Smooth muscle cell of the coronary artery (primary cell): ENCODE results near the gene GBE1. TPM values are rescaled to one million over a fixed set of nuclear protein-coding genes. Genes with fewer than 3 reads are reported as not detected.

Source experiments
- total RNA-seq: library from RNA; depleted of rRNA; stranded (reverse); fragments of >200 nt; gene quantifications from 2 replicates; pipeline ENCODE4 v1.2.3, GENCODE V29; 2014; ENCODE audit warnings: low replicate concordance

The GBE1 gene
- 170 and 218 TPM in 2 replicates for total RNA-seq

GRCh38 chr3:81760924-81761903 lies at the start of gene GBE1:
GBE1 (minus strand) TSS chr3:81761645; CDS start chr3:81761517, 128 bp downstream.

